Caco-2 (cell line): ENCODE data around the gene ZBTB43. TPM values are rescaled to one million over a fixed set of nuclear protein-coding genes. Genes with fewer than 3 reads are reported as not detected.

Source experiments
- BruUV-seq: library from RNA; stranded (reverse); fragments of 400-500 nt; replicated peaks from 2 replicates; lab custom pipeline; 2021; lab: Mats Ljungman, UMichigan
- CTCF ChIA-PET: fragments of 300-600 bp; sonication (Branson Sonifier 250); formaldehyde crosslinking; loops from one replicate; lab custom pipeline; 2022; ENCODE audit warnings: antibody characterized with exemption; lab: Charles Lee
- POLR2A ChIA-PET: fragments of 300-600 bp; sonication (Branson Sonifier 250); formaldehyde crosslinking; loops from one replicate; lab custom pipeline; 2022; ENCODE audit warnings: antibody characterized with exemption; lab: Charles Lee
- DNase-seq, 2 experiments: peaks; one replicate each; pipeline versions ENCODE4 v3.0.0 to v3.0.0-alpha.2; 2020 to 2022
- H3K27me3 ChIP-seq: replicated peaks from 2 replicates; pipeline ENCODE4 v1.6.0; 2011; ENCODE audit warnings: low read length; ENCODE audit not compliant: control insufficient read depth, insufficient read depth
- H3K36me3 ChIP-seq: 2 replicates; pipeline ENCODE4 v1.5.1; 2011; ENCODE audit warnings: low read length; ENCODE audit not compliant: control insufficient read depth, insufficient read depth
- H3K4me1 ChIP-seq: fragments of 250-450 bp; sonication (Bioruptor Pico); 2 replicates; pipeline ENCODE4 v1.5.1; 2020; ENCODE audit warnings: mild to moderate bottlenecking
- H3K4me3 ChIP-seq: 2 replicates; pipeline ENCODE4 v1.5.1; 2011; ENCODE audit warnings: low read depth, mild to moderate bottlenecking, control low read depth, low read length
- H3K9me3 ChIP-seq: fragments of 250-450 bp; sonication (Bioruptor Pico); 2 replicates; pipeline ENCODE4 v1.5.1; 2020; ENCODE audit warnings: mild to moderate bottlenecking, moderate library complexity
- H3K27ac Mint-ChIP-seq: one replicate; pipeline ENCODE4 v1.8.0; 2022; ENCODE audit warnings: mixed read lengths; ENCODE audit not compliant: unreplicated experiment
- H3K27me3 Mint-ChIP-seq: one replicate; pipeline ENCODE4 v1.8.0; 2022; ENCODE audit warnings: mixed read lengths; ENCODE audit not compliant: insufficient read depth, unreplicated experiment
- H3K36me3 Mint-ChIP-seq: one replicate; pipeline ENCODE4 v1.8.0; 2022; ENCODE audit warnings: mild to moderate bottlenecking, mixed read lengths; ENCODE audit not compliant: insufficient read depth, unreplicated experiment
- H3K4me1 Mint-ChIP-seq: one replicate; pipeline ENCODE4 v1.8.0; 2022; ENCODE audit warnings: low read depth, mixed read lengths; ENCODE audit not compliant: unreplicated experiment
- H3K4me3 Mint-ChIP-seq: one replicate; pipeline ENCODE4 v1.8.0; 2022; ENCODE audit warnings: mild to moderate bottlenecking, moderate library complexity, mixed read lengths; ENCODE audit not compliant: unreplicated experiment
- H3K9me3 Mint-ChIP-seq: one replicate; pipeline ENCODE4 v1.8.0; 2022; ENCODE audit warnings: mixed read lengths; ENCODE audit not compliant: unreplicated experiment
- CTCF ChIP-seq, 2 experiments: fragments of 200-600 bp in 1 of 2; IDR thresholded peaks; 1 replicate in 1 of 2; 2 replicates in 1 of 2; pipeline versions ENCODE4 v1.5.1 to v1.8.0; 2011 to 2022; ENCODE audit warnings: antibody characterized with exemption in 1 of 2, control low read depth in 1 of 2, inconsistent platforms in 1 of 2, low read depth in 1 of 2, low read length in 1 of 2, mild to moderate bottlenecking in 1 of 2, moderate library complexity in 1 of 2; ENCODE audit not compliant: insufficient read depth in 1 of 2, severe bottlenecking in 1 of 2, unreplicated experiment in 1 of 2
- intact Hi-C: fragments of 100-400 bp; cut with micrococcal nuclease; formaldehyde crosslinking; loops from one replicate; pipeline ENCODE4 v1.10.0; 2022; ENCODE audit not compliant: unreplicated experiment
- total RNA-seq: library from RNA; stranded (reverse); gene quantifications from 2 replicates; pipeline ENCODE4 v1.2.3, GENCODE V29; 2022

The ZBTB43 gene
- total RNA-seq, 1 experiment from 2014 or later, result 18.5 TPM

- no peak for TF ChIP-seq CTCF (IDR thresholded peaks at IDR 0.05; ENCODE audit: insufficient read depth in 1 of 2, low read depth in 1 of 2, low read length in 1 of 2, severe bottlenecking in 1 of 2, unreplicated experiment in 1 of 2)
- peaks cover 13% of the 10 kb centered on the region for H3K4me1 Mint-ChIP-seq
- intact Hi-C loops, result no loop called here
- Histone ChIP-seq H3K27me3 (no peaks in the 10 kb centered on the region), H3K4me1 (peaks cover 6% of the 10 kb centered on the region; the same call in 1 of the 2 replicates), H3K9me3 (no peaks in the 10 kb centered on the region; the same call in 1 of the 2 replicates), H3K36me3 (no peaks in the 10 kb centered on the region), H3K4me3 (no peak overlapping the region)
- POLR2A ChIA-PET, result no interaction called here
- BruUV-seq, result no TSS peak
- peaks cover 4% of the 10 kb centered on the region for H3K27me3 Mint-ChIP-seq
- CTCF ChIA-PET, result interaction anchor here (0.6 to 1.0 kb wide), 2 partner anchors 12 to 34 kb away, joined by 3 to 6 read pairs; no protein-coding TSS in a partner anchor
- H3K36me3 Mint-ChIP-seq, result no peaks in the 10 kb centered on the region
- H3K27ac Mint-ChIP-seq, result no peak overlapping the region
- no peak overlapping the region for H3K4me3 Mint-ChIP-seq
- H3K9me3 Mint-ChIP-seq, result no peaks in the 10 kb centered on the region
- DNase-seq, result no peak
Observed at GRCh38 chr9:126793686-126794417, 11.0 kb upstream of the ZBTB43 start.

- Mint-ChIP-seq H3K36me3 (no peaks in the 10 kb centered on the region), H3K27ac (no peak overlapping the region)
- POLR2A ChIA-PET, result no interaction called here
Observed at GRCh38 chr9:126794441-126794840, 10.4 kb upstream of the ZBTB43 start.

GRCh38 chr9:126796758-126797157 is 8.1 kb upstream of the ZBTB43 start:
- no peak for TF ChIP-seq CTCF (IDR thresholded peaks at IDR 0.05; ENCODE audit: insufficient read depth in 1 of 2, low read depth in 1 of 2, low read length in 1 of 2, severe bottlenecking in 1 of 2, unreplicated experiment in 1 of 2)
- Mint-ChIP-seq H3K27me3 (no peaks in the 10 kb centered on the region), H3K36me3 (peaks cover 2% of the 10 kb centered on the region), H3K27ac (no peak overlapping the region), H3K9me3 (no peaks in the 10 kb centered on the region), H3K4me1 (peaks cover 5% of the 10 kb centered on the region), H3K4me3 (no peak overlapping the region)
- Histone ChIP-seq H3K9me3 (no peaks in the 10 kb centered on the region; the same call in 1 of the 2 replicates), H3K36me3 (no peaks in the 10 kb centered on the region), H3K27me3 (no peaks in the 10 kb centered on the region), H3K4me1 (peaks cover 3% of the 10 kb centered on the region; the same call in 1 of the 2 replicates), H3K4me3 (no peak overlapping the region)
- intact Hi-C loops, result no loop called here
- ChIA-PET POLR2A (no interaction called here), CTCF (interaction anchor here (0.5 to 1.1 kb wide), 3 partner anchors 15 to 90 kb away, joined by 3 to 5 read pairs (median 4); no protein-coding TSS in a partner anchor)
- DNase-seq, result no peak
- BruUV-seq, result no TSS peak

More at GRCh38 chr9:126794441-126794840, 10.4 kb upstream of the ZBTB43 start:
- Histone ChIP-seq H3K4me1 (peaks cover 6% of the 10 kb centered on the region; the same call in 1 of the 2 replicates), H3K9me3 (no peaks in the 10 kb centered on the region; the same call in 1 of the 2 replicates), H3K4me3 (no peak overlapping the region), H3K36me3 (no peaks in the 10 kb centered on the region), H3K27me3 (no peaks in the 10 kb centered on the region)
- CTCF ChIA-PET, result interaction anchor here (1.0 kb wide), 1 partner anchor 13 kb away, joined by 6 read pairs; no protein-coding TSS in a partner anchor
- Mint-ChIP-seq H3K4me3 (no peak overlapping the region), H3K27me3 (peaks cover 3% of the 10 kb centered on the region), H3K9me3 (no peaks in the 10 kb centered on the region), H3K4me1 (peaks cover 10% of the 10 kb centered on the region)
- no TSS peak for BruUV-seq
- intact Hi-C loops, result no loop called here
- TF ChIP-seq CTCF (IDR thresholded peaks at IDR 0.05; ENCODE audit: insufficient read depth in 1 of 2, low read depth in 1 of 2, low read length in 1 of 2, severe bottlenecking in 1 of 2, unreplicated experiment in 1 of 2), result no peak
- DNase-seq, result no peak
